ENCODE data around the gene ALG5.

- TF ChIP-seq SUZ12 (IDR thresholded peaks at IDR 0.05; ENCODE audit: extremely low read depth, insufficient read depth, insufficient read length), result no peak
- TF ChIP-seq ZNF274 (IDR thresholded peaks at IDR 0.05; ENCODE audit: low read depth, low read length), result no peak
Measured at GRCh38 chr13:36925603-36926002, 73.5 kb downstream of the ALG5 start.
